ENCODE data around the gene PXN.
"Not testable (repeated sequence)": the region's sequence is repeated elsewhere in the genome, so short reads cannot be mapped to it uniquely, and the experiment has no call there.

PXN gene

DNA sequence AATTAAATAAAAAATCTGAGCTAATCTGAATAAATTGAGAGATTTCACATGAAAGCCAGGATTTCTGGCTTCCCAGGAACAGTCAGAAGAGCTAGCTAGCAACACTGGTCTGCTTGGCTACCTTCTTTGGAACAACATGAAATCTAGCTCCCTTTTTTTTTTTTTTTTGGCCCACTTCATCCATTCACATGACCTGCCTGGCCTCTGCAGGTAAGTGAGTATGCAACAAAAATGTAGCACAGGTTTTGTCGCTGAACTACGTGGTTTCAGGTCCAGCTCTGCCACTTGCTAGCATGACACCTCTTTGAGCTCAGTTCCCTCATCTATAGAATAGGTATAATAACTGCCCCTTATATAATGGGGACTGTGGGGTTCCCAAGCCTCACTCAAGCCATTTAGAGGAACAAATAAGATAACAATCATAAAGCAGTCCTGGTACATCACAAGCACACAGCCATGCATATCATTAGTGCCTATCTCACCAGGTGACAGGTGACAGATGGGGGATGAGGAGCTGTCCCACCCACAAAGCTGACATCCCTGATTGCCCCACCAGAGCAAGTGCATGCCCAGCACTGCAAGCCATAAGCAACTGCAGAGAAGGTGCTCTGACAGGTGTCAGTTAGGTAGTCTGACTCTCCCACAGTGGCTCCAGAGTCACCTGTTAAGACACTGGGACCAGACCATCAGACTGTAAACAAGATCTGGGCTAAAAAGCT is 25.6 kb downstream of the PXN start:
- no peak for DNase-seq

- no peak for DNase-seq
Measured at GRCh38 chr12:120238839-120239445, 26.6 kb downstream of the PXN start.

- DNase-seq, result no peak
Measured at GRCh38 chr12:120238217-120238616, 27.3 kb downstream of the PXN start.

DNA sequence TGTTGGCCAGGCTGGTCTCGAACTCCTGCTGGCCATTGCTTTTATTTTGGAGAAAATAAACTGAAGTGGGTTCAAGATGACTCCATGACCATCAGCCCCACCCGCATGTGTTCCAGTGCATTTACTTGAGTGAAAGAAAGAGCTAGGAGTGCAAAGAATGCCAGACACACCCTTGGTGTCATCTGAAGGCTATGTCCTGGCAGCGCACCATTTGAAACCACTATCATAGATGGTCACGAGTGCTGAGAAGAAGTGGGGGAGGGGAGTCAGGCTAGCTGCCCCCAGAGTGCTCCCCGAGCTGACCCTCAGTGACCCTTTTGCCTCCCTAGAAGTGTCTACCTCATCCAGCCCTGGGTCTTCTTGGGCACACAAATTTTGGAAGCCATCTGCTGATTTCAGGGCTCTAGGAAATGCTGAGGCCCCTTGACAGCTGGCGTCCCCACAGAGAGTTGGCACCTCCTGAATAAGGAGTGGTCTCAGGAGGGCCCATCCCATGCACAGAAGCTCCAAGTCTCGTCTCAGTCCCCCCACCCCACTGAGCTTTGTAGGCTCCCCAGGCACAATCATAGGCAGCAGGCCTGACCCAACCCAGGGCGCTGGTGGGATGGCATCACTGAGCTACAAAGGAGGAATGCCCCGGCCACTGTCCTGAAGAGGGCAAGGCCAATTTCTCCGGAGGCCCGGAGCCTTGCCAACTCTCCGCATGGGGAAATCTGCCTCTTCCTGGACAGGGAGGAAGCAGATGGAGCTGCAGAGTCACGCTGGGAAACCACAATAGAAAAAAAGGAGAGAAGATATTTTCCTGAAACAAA is 28.0 kb downstream of the PXN start:
- no peak for DNase-seq

- DNase-seq, result not testable (repeated sequence)
Measured at GRCh38 chr12:120236809-120237208, 28.7 kb downstream of the PXN start.

DNA sequence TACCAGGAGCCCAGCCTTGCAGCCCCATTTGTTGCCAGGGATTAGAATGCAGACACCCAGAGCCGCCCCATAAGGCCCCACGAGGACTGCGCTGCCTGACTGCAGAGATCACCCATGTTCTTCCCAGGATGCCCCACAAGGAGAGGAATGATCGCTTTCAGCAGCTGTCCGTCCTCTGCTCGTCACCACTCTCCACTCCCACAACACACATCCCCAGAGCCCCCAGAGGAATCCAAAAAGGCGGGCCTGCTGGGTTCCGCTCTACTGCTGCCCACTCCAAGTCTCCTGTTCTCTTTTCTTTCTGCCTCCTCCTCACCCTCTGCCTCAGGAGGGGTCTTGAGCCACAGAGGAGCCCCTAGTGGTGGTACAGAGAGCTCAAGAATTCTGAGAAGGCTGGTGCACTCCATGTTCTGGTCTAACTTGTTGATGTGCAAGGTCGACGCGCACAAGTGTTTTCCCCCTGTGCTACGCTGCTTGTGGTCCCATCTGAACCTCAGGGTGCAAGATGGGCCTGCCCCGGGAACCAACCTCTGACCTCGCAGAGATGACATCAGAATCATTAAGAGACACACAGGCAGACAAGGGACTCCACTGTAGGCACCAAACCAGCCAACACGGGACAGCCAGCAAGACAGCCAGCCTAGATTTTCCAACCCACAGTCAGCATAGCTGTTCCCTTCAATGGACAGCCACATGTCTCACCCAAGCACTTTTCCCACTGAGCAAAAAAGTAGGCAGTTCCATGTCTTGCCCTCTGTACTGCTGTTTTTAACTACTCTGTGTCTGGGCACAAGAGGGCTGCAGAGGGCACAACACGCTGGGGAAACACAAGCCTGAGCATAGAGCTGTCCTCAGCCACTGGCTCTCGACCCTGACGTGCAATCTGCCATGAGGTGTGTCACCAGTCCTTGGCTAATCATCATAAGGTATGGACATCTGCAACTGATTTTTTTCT is 29.9 kb downstream of the PXN start:
- no peak for DNase-seq

DNA sequence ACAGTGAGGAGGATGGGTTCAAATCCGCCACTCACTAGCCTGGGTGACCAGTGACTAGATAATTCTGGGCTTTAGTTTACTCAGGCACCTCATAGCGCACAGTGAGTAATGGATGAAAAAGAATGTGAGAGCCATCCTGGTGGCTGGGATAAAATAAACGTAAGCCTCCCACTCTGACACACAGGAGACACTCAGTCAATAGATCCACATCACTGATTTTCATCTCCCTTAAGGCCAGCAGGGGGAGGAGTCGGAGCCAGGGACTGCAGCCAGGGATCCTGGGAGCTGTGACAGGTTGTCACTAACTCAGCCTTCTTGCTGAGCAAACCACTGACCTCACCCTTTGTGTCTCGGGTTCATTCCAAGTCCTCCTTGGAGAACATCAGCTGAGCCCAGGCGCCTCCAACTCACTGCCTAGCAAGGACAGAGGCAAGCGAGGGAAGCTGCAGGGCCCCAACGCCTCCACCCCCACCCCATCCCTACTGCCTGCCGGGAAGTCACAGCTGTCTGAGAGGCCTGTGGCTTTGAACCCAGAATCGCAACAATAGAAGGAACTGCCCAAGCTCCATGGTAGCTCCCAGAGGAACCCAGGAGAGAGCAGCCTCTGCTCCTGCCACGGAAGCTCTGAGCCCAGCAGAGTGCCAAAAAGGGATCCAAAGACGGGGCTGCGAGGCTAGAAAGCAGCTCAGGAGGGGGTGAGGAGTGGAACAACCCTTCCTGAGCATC is 30.7 kb downstream of the PXN start:
- DNase-seq, result peak; percentile 51

- no peak for DNase-seq
Measured at GRCh38 chr12:120231316-120232011, 34.1 kb downstream of the PXN start.

DNA sequence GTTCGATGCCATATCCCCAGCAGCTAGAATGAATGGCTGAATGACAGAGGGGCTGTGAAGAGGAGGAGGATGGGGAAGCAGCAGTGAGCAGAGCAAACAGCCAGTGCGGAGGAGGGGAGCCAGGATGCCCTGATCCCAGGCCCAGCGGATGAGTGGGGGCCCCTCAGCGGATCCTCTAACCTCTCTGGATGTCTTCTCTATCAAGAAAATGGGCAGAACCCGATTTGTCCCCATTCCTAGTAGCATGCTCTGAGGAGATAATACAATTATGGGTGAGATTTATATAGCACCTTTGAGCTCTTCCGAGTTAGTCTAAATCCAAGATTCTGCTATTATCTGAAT is 34.6 kb downstream of the PXN start:
- DNase-seq, result no peak

DNA sequence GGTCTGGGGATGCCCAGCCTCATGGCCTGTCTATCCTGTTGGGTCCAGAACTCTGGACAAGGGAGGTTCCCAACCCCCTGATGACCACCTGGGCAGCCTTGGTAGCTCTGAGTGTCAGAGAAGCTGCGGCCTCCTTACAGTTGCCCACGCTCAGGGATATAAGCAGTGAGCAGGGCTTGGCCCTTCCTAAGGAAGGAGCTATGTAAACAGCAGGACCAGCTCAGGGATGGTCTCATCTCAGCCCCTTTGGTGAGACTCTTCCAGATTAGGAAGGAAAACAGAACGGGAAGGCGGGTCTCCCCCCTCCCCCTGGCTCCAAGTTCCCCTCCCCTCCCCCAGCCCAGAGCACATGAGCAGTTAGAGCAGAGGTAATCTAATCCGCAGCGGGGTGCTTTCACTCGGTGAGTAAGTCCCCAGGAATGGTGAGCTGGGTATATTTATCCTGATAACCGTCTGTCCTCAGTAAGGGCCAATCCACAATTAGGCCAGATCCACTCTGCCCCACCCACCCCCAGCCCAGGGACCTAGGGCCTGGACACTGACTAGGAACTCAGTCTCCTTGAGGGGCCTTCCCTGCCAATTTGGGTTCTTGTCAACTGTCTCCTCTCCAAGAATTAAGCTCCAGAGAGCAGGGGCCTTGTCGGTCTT is 35.1 kb downstream of the PXN start:
- DNase-seq, result no peak

DNA sequence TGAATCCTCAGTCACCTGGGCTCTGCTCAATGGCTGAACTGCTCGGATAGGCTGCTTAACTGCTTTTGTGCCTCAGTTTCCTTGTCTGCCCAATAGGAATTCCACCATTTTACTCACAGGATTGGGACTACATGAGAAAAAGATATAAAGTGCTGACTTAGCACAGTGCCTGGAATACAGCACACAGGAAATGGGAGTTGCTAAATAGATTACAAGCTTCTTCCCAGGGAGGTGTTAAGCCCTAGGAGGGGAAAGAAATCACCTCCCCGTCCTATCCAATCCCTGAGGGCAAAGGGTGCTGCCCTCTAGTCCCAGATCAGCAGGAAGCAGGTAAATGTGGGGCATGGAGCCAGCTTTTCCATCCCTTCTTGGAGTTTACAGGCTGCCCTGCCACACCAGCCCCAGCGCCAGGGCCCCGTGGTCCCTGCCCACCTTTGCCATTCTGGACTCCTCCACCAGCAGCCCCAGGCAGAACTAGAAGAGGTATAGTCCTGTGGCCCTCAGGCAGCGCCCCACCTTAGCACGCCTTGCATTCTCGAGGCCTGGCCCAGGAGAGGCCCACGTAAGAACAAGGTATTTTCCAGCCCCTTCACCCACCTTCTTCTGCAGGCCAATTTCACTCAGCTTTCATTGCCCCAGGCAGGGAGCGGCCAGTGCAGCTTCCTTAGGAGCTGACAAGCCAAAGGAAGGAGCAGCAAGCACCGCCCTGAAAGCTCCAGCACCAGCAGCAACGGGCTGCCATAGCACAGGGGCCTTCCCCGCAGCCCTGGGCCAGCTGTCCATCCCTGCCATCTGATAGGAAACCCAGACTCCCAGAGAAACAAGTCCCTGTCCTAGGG is 35.8 kb downstream of the PXN start:
- no peak for DNase-seq

- DNase-seq, result no peak
Measured at GRCh38 chr12:120229071-120229486, 36.5 kb downstream of the PXN start.

DNA sequence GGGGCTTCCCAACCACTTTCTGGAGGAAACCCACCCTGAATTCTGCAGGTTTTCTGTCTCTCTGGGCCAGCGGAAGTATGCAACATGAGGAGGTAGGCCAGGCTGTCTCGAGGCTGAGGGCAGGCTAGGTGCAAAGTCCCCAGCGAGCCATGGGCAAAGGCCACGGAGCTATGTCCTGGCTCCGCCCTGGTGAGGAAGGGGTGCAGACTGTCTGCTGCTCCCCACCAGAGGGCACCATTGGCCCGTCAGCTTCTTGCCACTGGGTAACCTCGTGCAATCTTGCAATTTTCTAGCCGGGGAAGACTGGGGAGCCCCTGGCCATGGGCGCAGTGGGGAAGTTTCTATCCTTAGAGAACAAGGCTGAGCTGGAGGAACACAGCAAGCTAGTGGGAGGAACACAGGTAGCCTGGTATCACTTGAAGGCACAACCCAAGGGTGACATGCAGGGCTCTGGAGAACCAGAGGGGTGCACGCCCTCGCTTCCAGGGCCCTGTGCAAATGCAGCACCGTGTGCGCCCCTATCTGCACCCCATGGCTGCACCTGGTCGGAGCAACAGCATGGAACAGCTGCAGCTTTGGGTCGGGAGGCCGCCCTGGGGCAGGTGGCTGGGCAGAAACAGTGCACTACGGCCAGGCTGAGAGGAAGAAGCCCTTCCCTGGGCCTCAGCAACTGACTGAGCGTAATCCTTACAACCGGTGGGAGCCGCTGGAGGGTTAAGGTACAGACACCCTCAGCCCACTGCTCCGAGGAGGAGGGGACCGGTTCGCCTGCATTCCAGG is 37.0 kb downstream of the PXN start:
- peak; percentile 42 for DNase-seq

DNA sequence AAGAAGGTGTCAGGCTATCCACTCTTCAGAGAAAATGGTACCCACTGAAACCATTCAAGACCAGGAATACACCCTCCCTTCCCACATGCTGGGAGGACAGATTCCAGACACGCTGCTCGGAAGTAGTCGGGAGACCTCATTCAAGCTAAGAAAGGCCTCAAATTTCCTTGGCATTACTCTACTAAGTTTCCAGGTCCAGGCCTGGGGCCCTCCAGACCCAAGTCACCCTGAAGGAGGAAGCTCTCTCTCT is 37.6 kb downstream of the PXN start:
- DNase-seq, result no peak

GRCh38 chr12:120227233-120228040 is 38.1 kb downstream of the PXN start:
- DNase-seq, result no peak

GRCh38 chr12:120225852-120226640 is 39.5 kb downstream of the PXN start:
- no peak for DNase-seq

- DNase-seq, result no peak
Measured at GRCh38 chr12:120225200-120225558, 40.4 kb downstream of the PXN start.

All from NCI-H526 treated with DMSO at 0.1 percent for 48 hours (cell line).